GM13977 (cell line): Measurements from ENCODE around the gene EML4.

Experiments used
- DNase-seq: peaks from one replicate; pipeline ENCODE4 v3.0.0; 2012; ENCODE audit warnings: low spot score
- CTCF ChIP-seq: IDR thresholded peaks from 2 replicates; pipeline ENCODE4 v1.5.1; 2012; ENCODE audit warnings: mild to moderate bottlenecking, control low read depth; ENCODE audit not compliant: insufficient read depth; ENCODE audit errors: extremely low read depth, missing control alignments
- in situ Hi-C: fragments of 300-500 bp; cut with MboI; formaldehyde crosslinking; loops from one replicate; pipeline ENCODE4 v1.12.0; 2022; ENCODE audit warnings: low sequenced_read_pairs, low pct_unique_long_range_greater_than_20kb, mixed read lengths, inconsistent platforms; ENCODE audit not compliant: unreplicated experiment

EML4 gene

GRCh38 chr2:42219160-42219559, 50.0 kb downstream of the EML4 start:
- TF ChIP-seq CTCF: no peak
- no peak for DNase-seq
- in situ Hi-C loops: no loop called here

- TF ChIP-seq CTCF: no peak
- DNase-seq: no peak
- in situ Hi-C loops: no loop called here
These were observed 51.4 kb downstream of the EML4 start for GRCh38 chr2:42220566-42220965.

- TF ChIP-seq CTCF: no peak
- DNase-seq: no peak
- in situ Hi-C loops: no loop called here
These were observed 54.1 kb downstream of the EML4 start for GRCh38 chr2:42223067-42223854.

GRCh38 chr2:42223855-42224268, 54.7 kb downstream of the EML4 start:
- TF ChIP-seq CTCF: no peak
- in situ Hi-C loops: no loop called here

GRCh38 chr2:42224422-42225067, 55.4 kb downstream of the EML4 start:
- no peak for DNase-seq
- in situ Hi-C loops: loop anchor here (25.0 kb wide), 1 partner anchor 362 kb away; no protein-coding TSS in a partner anchor
- no peak for TF ChIP-seq CTCF

More at GRCh38 chr2:42223855-42224268, 54.7 kb downstream of the EML4 start:
- DNase-seq: no peak

GRCh38 chr2:42225573-42225972, 56.4 kb downstream of the EML4 start:
- in situ Hi-C loops: loop anchor here (25.0 kb wide), 1 partner anchor 363 kb away; no protein-coding TSS in a partner anchor
- no peak for TF ChIP-seq CTCF
- DNase-seq: no peak
